ENCODE data around the gene CHD2. TPM values are rescaled to one million over a fixed set of nuclear protein-coding genes. Genes with fewer than 3 reads are reported as not detected.
A peak's percentile ranks its signal among the peaks of the same experiment; 100 is the strongest.
"Not testable (repeated sequence)": the region's sequence is repeated elsewhere in the genome, so short reads cannot be mapped to it uniquely, and the experiment has no call there.

The CHD2 gene
- total and polyA plus RNA-seq, 3 experiments from 2014 or later = 80.3 to 109 (median 99.0) TPM

DNA sequence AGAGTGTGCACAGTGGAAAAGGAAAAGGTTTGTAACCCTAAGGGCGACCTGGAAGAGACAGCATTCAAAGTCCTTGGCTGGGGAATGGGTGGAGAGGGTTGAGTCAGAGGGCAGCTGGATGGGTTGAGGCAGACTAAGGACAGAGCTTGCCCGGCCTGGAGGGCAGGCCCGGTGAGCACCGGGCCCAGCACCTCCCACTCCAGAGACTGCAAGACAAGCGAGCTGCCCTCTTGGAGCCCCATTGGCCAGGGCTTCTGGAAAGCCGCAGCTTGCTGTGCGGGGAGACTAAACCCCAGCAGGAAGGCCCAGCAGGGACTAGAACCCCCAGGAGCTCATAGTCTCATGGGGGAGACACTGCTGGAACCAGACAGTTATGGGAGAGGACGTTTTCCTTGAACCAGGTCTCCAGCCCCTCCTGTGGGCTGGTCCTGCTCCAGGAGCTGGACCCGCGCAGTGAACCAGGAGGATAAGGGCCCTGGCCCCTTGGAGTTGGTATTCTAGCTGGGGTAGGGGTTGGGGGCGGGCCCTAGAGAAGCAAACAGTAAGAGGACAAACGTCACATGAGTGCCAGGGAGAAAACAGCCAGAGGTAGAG is 129.8 kb downstream of the CHD2 start:
- peaks cover 14% of the 10 kb centered on the region for H3K4me1 ChIP-seq (ENCODE audit: insufficient read depth, low read length)
- H3K9me3 Mint-ChIP-seq = no peaks in the 10 kb centered on the region
- POLR2A ChIA-PET = no interaction called here

DNA sequence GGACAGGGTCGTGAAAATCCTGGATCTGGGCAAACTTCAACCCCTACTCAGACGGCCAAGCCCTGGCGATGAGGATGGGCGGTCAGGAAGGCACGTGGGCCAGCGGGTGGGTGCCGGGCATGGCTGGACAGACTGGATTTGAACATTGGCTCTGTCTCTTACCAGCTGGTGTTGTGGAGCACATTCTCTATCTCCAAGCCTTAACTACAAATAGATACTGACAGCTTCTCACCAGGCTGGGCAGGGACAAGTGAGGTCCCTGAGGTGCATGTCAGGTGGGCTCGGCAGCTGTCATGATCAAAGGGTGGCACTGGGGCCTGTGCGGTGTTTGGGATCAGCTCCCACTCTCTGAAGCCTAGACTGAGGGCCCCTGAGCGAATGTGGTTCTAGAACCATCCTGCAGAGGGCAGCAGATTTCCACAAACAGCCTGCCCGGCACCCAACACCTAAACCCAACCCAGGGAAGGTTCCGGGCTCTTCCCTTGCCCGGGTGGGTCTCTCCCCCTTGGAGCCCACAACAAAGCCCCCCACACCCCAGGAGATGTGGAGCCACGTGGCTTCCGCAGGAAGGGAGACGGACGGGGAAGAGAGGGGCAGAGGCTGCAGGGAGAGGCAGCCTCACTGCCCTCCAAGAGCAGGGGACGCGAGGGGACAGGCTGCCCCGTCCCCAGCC is 130.4 kb downstream of the CHD2 start:
- H3K36me3 ChIP-seq (ENCODE audit: insufficient read depth, low read length) = peaks cover 11% of the 10 kb centered on the region
- DNase-seq = peak; percentile 51 to 73 (median 54)
- H3K9me3 Mint-ChIP-seq = no peaks in the 10 kb centered on the region
- H3K27me3 ChIP-seq (ENCODE audit: insufficient read depth, low read length, poor library complexity, severe bottlenecking) = no peaks in the 10 kb centered on the region
- no peak overlapping the region for H3K27ac ChIP-seq (ENCODE audit: low read depth, low read length)
- H3K4me1 Mint-ChIP-seq = peaks cover 18 to 40% (median 39%) of the 10 kb centered on the region in 3 donors
- H3K4me3 Mint-ChIP-seq = peak overlapping the region in 1 of 7 donors; percentile 5
- H3K27ac Mint-ChIP-seq = peak overlapping the region; percentile 12 to 86 (median 70)
- peaks cover 0 to 4% of the 10 kb centered on the region in 2 donors for H3K27me3 Mint-ChIP-seq
- no peak overlapping the region for H3K4me3 ChIP-seq (ENCODE audit: low read length)
- POLR2A ChIA-PET = no interaction called here
- H3K36me3 Mint-ChIP-seq = peaks cover 0 to 25% (median 1%) of the 10 kb centered on the region in 3 donors
- H3K9me3 ChIP-seq (ENCODE audit: low read length) = no peaks in the 10 kb centered on the region
- CTCF ChIA-PET = interaction anchor here (0.6 to 3.7 kb wide), 21 partner anchors 10 to 1089 kb away, joined by 3 to 24 read pairs (median 4); partner anchors contain the start of gene RGMA
- peaks cover 8% of the 10 kb centered on the region for H3K4me1 ChIP-seq (ENCODE audit: insufficient read depth, low read length)

More for the DNA sequence above, 129.8 kb downstream of the CHD2 start:
- CTCF ChIA-PET = interaction anchor here (0.6 to 3.7 kb wide), 22 partner anchors 9 to 1090 kb away, joined by 3 to 24 read pairs (median 4); partner anchors contain the start of gene RGMA
- Histone ChIP-seq H3K27ac (ENCODE audit: low read depth, low read length) (no peak overlapping the region), H3K9me3 (ENCODE audit: low read length) (no peaks in the 10 kb centered on the region), H3K27me3 (ENCODE audit: insufficient read depth, low read length, poor library complexity, severe bottlenecking) (no peaks in the 10 kb centered on the region), H3K36me3 (ENCODE audit: insufficient read depth, low read length) (peaks cover 18% of the 10 kb centered on the region), H3K4me3 (ENCODE audit: low read length) (no peak overlapping the region)
- DNase-seq = no peak
- Mint-ChIP-seq H3K27me3 (peaks cover 0 to 2% of the 10 kb centered on the region in 2 donors), H3K36me3 (peaks cover 2 to 32% (median 7%) of the 10 kb centered on the region in 3 donors), H3K4me3 (peak overlapping the region in 1 of 7 donors; percentile 5), H3K27ac (peak overlapping the region; percentile 12 to 91 (median 77)), H3K4me1 (peaks cover 22 to 43% (median 41%) of the 10 kb centered on the region in 3 donors)

- H3K4me3 ChIP-seq (ENCODE audit: low read length) = no peak overlapping the region
- no peaks in the 10 kb centered on the region for H3K9me3 ChIP-seq (ENCODE audit: low read length)
- H3K27ac ChIP-seq (ENCODE audit: low read depth, low read length) = no peak overlapping the region
- Mint-ChIP-seq H3K27ac (no peak overlapping the region), H3K9me3 (no peaks in the 10 kb centered on the region), H3K36me3 (peaks cover 0 to 20% (median 0%) of the 10 kb centered on the region in 3 donors), H3K4me3 (no peak overlapping the region), H3K27me3 (peaks cover 2 to 4% of the 10 kb centered on the region in 2 donors), H3K4me1 (peaks cover 20 to 39% (median 38%) of the 10 kb centered on the region in 3 donors)
- peaks cover 10% of the 10 kb centered on the region for H3K4me1 ChIP-seq (ENCODE audit: insufficient read depth, low read length)
- H3K36me3 ChIP-seq (ENCODE audit: insufficient read depth, low read length) = peaks cover 6% of the 10 kb centered on the region
- CTCF ChIA-PET = interaction anchor here (0.9 to 3.7 kb wide), 13 partner anchors 15 to 1089 kb away, joined by 3 to 24 read pairs (median 6); partner anchors contain the start of gene RGMA
- POLR2A ChIA-PET = no interaction called here
- H3K27me3 ChIP-seq (ENCODE audit: insufficient read depth, low read length, poor library complexity, severe bottlenecking) = no peaks in the 10 kb centered on the region
- no peak for DNase-seq
Observed at GRCh38 chr15:93031103-93031464, 131.0 kb downstream of the CHD2 start.

- H3K27me3 Mint-ChIP-seq; H3K4me3 ChIP-seq (ENCODE audit: low read length); H3K27ac ChIP-seq (ENCODE audit: low read depth, low read length); H3K9me3 Mint-ChIP-seq; H3K27me3 ChIP-seq (ENCODE audit: insufficient read depth, low read length, poor library complexity, severe bottlenecking); H3K36me3 ChIP-seq (ENCODE audit: insufficient read depth, low read length); H3K4me3 Mint-ChIP-seq; H3K9me3 ChIP-seq (ENCODE audit: low read length); POLR2A ChIA-PET; DNase-seq: not testable (repeated sequence)
- peaks cover 14% of the 10 kb centered on the region for H3K4me1 ChIP-seq (ENCODE audit: insufficient read depth, low read length)
- CTCF ChIA-PET = interaction anchor here (1.1 to 2.5 kb wide), 6 partner anchors 16 to 1088 kb away, joined by 3 to 24 read pairs (median 6); no protein-coding TSS in a partner anchor
- H3K27ac Mint-ChIP-seq = peak overlapping the region in 1 of 8 donors; percentile 60
- H3K4me1 Mint-ChIP-seq = peaks cover 21 to 35% (median 34%) of the 10 kb centered on the region in 3 donors
- peaks cover 0 to 13% (median 0%) of the 10 kb centered on the region in 3 donors for H3K36me3 Mint-ChIP-seq
Observed at GRCh38 chr15:93031557-93032384, 131.6 kb downstream of the CHD2 start.

- Mint-ChIP-seq H3K27ac (peak overlapping the region in 1 of 8 donors; percentile 60), H3K4me1 (peaks cover 21 to 34% (median 31%) of the 10 kb centered on the region in 3 donors)
- H3K27me3 ChIP-seq (ENCODE audit: insufficient read depth, low read length, poor library complexity, severe bottlenecking); H3K4me3 ChIP-seq (ENCODE audit: low read length); DNase-seq; H3K36me3 ChIP-seq (ENCODE audit: insufficient read depth, low read length); H3K4me3 Mint-ChIP-seq; H3K9me3 ChIP-seq (ENCODE audit: low read length); H3K36me3 Mint-ChIP-seq; H3K27me3 Mint-ChIP-seq; H3K27ac ChIP-seq (ENCODE audit: low read depth, low read length); POLR2A ChIA-PET; H3K9me3 Mint-ChIP-seq: not testable (repeated sequence)
- CTCF ChIA-PET = interaction anchor here (1.1 to 2.5 kb wide), 4 partner anchors 15 to 234 kb away, joined by 3 to 6 read pairs (median 4); no protein-coding TSS in a partner anchor
- peaks cover 14% of the 10 kb centered on the region for H3K4me1 ChIP-seq (ENCODE audit: insufficient read depth, low read length)
Observed at GRCh38 chr15:93032515-93033206, 132.5 kb downstream of the CHD2 start.

- no peak overlapping the region for H3K27ac Mint-ChIP-seq
- no peaks in the 10 kb centered on the region for H3K9me3 Mint-ChIP-seq
- ChIA-PET CTCF (interaction anchor here (2.5 kb wide), 1 partner anchor 14 kb away, joined by 6 read pairs; no protein-coding TSS in a partner anchor), POLR2A (interaction anchor here (0.5 kb wide), 1 partner anchor 54 kb away, joined by 4 read pairs; no protein-coding TSS in a partner anchor)
- peaks cover 21 to 31% (median 30%) of the 10 kb centered on the region in 3 donors for H3K4me1 Mint-ChIP-seq
- no peak overlapping the region for H3K27ac ChIP-seq (ENCODE audit: low read depth, low read length)
- no peaks in the 10 kb centered on the region for H3K27me3 ChIP-seq (ENCODE audit: insufficient read depth, low read length, poor library complexity, severe bottlenecking)
- H3K4me3 Mint-ChIP-seq = no peak overlapping the region
- H3K36me3 Mint-ChIP-seq = no peaks in the 10 kb centered on the region
- no peaks in the 10 kb centered on the region for H3K9me3 ChIP-seq (ENCODE audit: low read length)
- no peak overlapping the region for H3K4me3 ChIP-seq (ENCODE audit: low read length)
- no peak for DNase-seq
- peaks cover 3% of the 10 kb centered on the region in 2 donors for H3K27me3 Mint-ChIP-seq
- H3K36me3 ChIP-seq (ENCODE audit: insufficient read depth, low read length) = no peaks in the 10 kb centered on the region
- H3K4me1 ChIP-seq (ENCODE audit: insufficient read depth, low read length) = peaks cover 14% of the 10 kb centered on the region
Observed at GRCh38 chr15:93033434-93034045, 133.4 kb downstream of the CHD2 start.

GRCh38 chr15:93034512-93034911 is 134.4 kb downstream of the CHD2 start:
- no peak for DNase-seq
- H3K27ac ChIP-seq (ENCODE audit: low read depth, low read length) = no peak overlapping the region
- Mint-ChIP-seq H3K27ac (no peak overlapping the region), H3K36me3 (no peaks in the 10 kb centered on the region), H3K4me1 (peaks cover 19 to 27% (median 22%) of the 10 kb centered on the region in 3 donors), H3K4me3 (no peak overlapping the region), H3K9me3 (no peaks in the 10 kb centered on the region), H3K27me3 (peaks cover 2 to 3% of the 10 kb centered on the region in 2 donors)
- ChIA-PET POLR2A (no interaction called here), CTCF (interaction anchor here (1.0 to 3.9 kb wide), 3 partner anchors 8 to 12 kb away, joined by 3 to 34 read pairs (median 6); no protein-coding TSS in a partner anchor)
- no peaks in the 10 kb centered on the region for H3K36me3 ChIP-seq (ENCODE audit: insufficient read depth, low read length)
- no peak overlapping the region for H3K4me3 ChIP-seq (ENCODE audit: low read length)
- no peaks in the 10 kb centered on the region for H3K9me3 ChIP-seq (ENCODE audit: low read length)
- H3K4me1 ChIP-seq (ENCODE audit: insufficient read depth, low read length) = peaks cover 14% of the 10 kb centered on the region
- no peaks in the 10 kb centered on the region for H3K27me3 ChIP-seq (ENCODE audit: insufficient read depth, low read length, poor library complexity, severe bottlenecking)
